Adrenal gland (tissue), 12 donors: ENCODE data around the gene SURF6. TPM values are rescaled to one million over a fixed set of nuclear protein-coding genes. Genes with fewer than 3 reads are reported as not detected.

Source experiments
- DNase-seq, 7 donors: peaks; one replicate each; pipeline ENCODE4 v3.0.0-alpha.2; 2019 to 2020
- H3K27ac ChIP-seq, 5 donors: fragments of 200-600 bp; sonication (generic) in 4 of 5; 1 replicate in 3 of 5; 2 replicates in 2 of 5; pipeline versions ENCODE4 v1.5.1 to v1.8.0; 2016 to 2020; ENCODE audit warnings: mild to moderate bottlenecking in 1 of 5
- H3K27me3 ChIP-seq: fragments of 200-600 bp; 2 replicates; pipeline ENCODE4 v1.8.0; 2021
- H3K36me3 ChIP-seq, 2 donors: fragments of 200-600 bp; replicated peaks in 1 of 2; 1 replicate in 1 of 2; 2 replicates in 1 of 2; pipeline versions ENCODE4 v1.5.1 to v1.8.0; 2018 to 2022
- H3K4me1 ChIP-seq, 2 donors: fragments of 200-600 bp; replicated peaks in 1 of 2; 1 replicate in 1 of 2; 2 replicates in 1 of 2; pipeline versions ENCODE4 v1.5.1 to v1.8.0; 2018 to 2021
- H3K4me3 ChIP-seq, 4 donors: fragments of 200-600 bp; sonication (generic) in 3 of 4; one replicate each; pipeline ENCODE4 v1.5.1; 2016 to 2018
- H3K9me3 ChIP-seq, 3 donors: fragments of 200-600 bp; sonication (generic) in 1 of 3; replicated peaks in 1 of 3; 1 replicate in 2 of 3; 2 replicates in 1 of 3; pipeline versions ENCODE4 v1.5.1 to v1.8.0; 2016 to 2021
- POLR2A ChIP-seq, 2 donors: fragments of 450-650 bp; IDR thresholded peaks; one replicate each; pipeline ENCODE4 v1.6.1; 2017; ENCODE audit warnings: antibody characterized with exemption in 2 of 2, mild to moderate bottlenecking in 2 of 2, moderate library complexity in 1 of 2
- WGBS, 4 donors: extraction: QIAGEN DNeasy Blood & Tissue Kit in 2 of 4; methylation state at CpG; one replicate each; pipeline versions ENCODE4 v1.1.5 to v1.1.7; 2013 to 2017; 5-methylcytosine and 5-hydroxymethylcytosine counted together
- intact Hi-C, 2 donors: fragments of 100-400 bp; cut with DNase I; formaldehyde crosslinking; loops; one replicate each; pipeline versions ENCODE4 v1.14.1 to v1.15.0; 2022 to 2023
- polyA plus RNA-seq, 3 donors: library from polyadenylated mRNA; stranded (reverse); fragments of 200-250 nt in 2 of 3; fragments of 350-450 nt in 1 of 3; fragmentation: Illumina TruSeq in 1 of 3; extraction: RNeasy Lipid Tissue Mini Kit (QIAGEN cat#74804) in 1 of 3; gene quantifications; one replicate each; pipeline ENCODE4 v1.2.3, GENCODE V29; 2013 to 2014
- total RNA-seq, 9 donors: library from RNA; depleted of rRNA in 4 of 9; stranded (reverse); fragments of >200 nt in 4 of 9; fragments of 120-200 nt in 1 of 9; fragmentation: NEBNext Ultra II Directional in 1 of 9; extraction: Animal tissue kit (Norgen Biotek cat#: 25700) in 1 of 9; gene quantifications; one replicate each; pipeline versions ENCODE4 v1.1.0 to v1.2.4, GENCODE V29; 2013 to 2023
- TF ChIP-seq, protein P1 (sequence below), 6 experiments: fragments of 450-650 bp in 4 of 6; fragments of 200-600 bp in 2 of 6; sonication (generic) in 1 of 6; IDR thresholded peaks; 1 replicate in 5 of 6; 2 replicates in 1 of 6; pipeline versions ENCODE4 v1.5.1 to v1.8.0; 2016 to 2021; ENCODE audit warnings: antibody characterized with exemption in 6 of 6, mild to moderate bottlenecking in 2 of 6, moderate library complexity in 1 of 6
- donor health status: healthy with polysubstance abuse.
- donor health status: Bipolar disorder and iron deficiency.
- donor health status: DM: yes; HTN: yes; CAD: no.
- donor health status: DM: no; HTN: no; CAD: no.
- donor health status: DM: no; HTN: no; CAD: no.
- donor health status: DM: yes; HTN: yes; CAD: no.

Gene SURF6
- total and polyA plus RNA-seq, 12 donors: 6.2 to 42.2 (median 23.1) TPM

DNA sequence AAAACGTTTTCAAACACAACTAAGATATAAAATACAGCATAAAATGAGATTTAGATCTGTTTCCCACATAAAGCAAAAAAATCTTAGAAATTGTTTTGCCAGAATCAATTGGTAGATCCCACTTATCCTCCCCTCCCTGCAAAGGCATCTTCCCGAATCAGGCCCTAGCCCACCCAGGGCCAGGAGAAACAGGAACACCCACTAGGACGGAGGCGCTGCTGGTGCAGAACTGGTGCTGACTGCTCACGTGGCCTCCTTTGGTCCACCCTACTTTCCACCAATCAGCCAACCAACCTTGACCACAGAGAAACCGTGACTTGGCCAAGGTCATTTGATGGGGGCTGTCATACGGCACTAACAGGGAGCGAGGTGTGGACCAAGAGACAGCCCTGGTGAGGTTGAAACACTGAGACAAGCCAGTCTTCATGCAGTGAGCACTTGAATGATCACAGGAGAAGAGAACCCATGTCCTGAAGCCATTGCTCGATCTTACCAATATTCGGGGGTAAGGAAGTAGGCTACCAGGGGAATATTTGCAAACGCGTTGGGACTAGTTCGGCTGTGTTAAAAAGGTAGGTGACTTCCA is 25.6 kb upstream of the SURF6 start:
- Histone ChIP-seq H3K27me3 (no peaks in the 10 kb centered on the region), H3K4me1 (peaks cover 5 to 32% of the 10 kb centered on the region in 2 donors), H3K36me3 (peaks cover 0 to 64% of the 10 kb centered on the region in 2 donors), H3K27ac (no peak overlapping the region), H3K4me3 (no peak overlapping the region), H3K9me3 (no peaks in the 10 kb centered on the region)
- intact Hi-C loops: no loop called here
- WGBS, 4 donors: 54 to 69% (median 62%) methylated on average over 12 to 13 of the region's 13 CpGs
- peak in 1 of 7 donors; percentile 29 for DNase-seq
- TF ChIP-seq POLR2A (IDR thresholded peaks at IDR 0.05): no peak
- TF ChIP-seq, protein P1, sequence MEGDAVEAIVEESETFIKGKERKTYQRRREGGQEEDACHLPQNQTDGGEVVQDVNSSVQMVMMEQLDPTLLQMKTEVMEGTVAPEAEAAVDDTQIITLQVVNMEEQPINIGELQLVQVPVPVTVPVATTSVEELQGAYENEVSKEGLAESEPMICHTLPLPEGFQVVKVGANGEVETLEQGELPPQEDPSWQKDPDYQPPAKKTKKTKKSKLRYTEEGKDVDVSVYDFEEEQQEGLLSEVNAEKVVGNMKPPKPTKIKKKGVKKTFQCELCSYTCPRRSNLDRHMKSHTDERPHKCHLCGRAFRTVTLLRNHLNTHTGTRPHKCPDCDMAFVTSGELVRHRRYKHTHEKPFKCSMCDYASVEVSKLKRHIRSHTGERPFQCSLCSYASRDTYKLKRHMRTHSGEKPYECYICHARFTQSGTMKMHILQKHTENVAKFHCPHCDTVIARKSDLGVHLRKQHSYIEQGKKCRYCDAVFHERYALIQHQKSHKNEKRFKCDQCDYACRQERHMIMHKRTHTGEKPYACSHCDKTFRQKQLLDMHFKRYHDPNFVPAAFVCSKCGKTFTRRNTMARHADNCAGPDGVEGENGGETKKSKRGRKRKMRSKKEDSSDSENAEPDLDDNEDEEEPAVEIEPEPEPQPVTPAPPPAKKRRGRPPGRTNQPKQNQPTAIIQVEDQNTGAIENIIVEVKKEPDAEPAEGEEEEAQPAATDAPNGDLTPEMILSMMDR (IDR thresholded peaks at IDR 0.05): no peak

DNA sequence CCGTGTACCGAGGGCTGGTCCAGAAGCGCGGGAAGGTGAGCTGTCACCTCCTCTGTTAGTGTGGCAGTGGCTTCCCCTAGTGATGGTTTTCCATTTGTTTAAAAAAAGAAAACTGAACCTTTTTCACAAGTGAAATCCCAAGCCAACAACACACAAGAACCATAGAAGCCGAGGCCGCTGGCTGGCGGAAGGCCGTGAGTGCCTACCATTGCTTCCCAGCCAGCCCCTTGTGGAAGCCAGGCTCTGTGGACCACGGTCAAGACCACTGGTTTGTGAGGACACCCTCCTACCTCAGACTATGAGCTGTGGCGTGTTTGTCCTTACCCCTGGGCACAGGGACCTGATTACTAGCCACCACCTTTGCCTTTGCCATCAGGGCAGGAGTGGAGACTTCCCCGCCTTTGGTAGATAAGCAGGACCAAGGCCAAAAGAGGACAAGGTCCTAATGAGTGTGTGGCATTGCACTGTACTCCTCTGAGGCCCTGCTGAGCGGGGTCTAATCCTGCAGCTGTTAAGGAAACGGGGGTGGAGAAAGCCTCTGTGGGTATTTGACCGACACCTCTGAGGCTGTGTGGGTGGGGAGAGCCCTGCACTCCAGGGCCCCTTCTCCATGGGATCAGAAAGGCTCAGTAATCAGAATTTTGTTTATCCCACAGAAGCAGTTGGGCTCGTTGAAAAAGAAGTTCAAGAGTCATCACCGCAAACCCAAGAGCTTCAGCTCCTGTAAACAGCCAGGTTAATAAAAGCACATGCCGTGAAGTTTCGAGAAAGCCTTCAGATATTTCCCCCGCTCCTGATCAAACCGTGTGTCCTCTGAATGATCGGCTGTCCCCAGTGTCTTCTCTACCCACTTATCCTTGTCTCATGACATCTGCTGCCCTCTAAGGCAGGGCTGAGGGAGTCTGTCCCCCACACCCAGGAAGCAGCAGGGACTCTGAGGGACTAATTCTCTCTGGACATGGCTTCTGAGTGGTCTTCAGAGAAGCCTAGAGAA is 24.7 kb upstream of the SURF6 start:
- Histone ChIP-seq H3K4me1 (peaks cover 6 to 33% of the 10 kb centered on the region in 2 donors), H3K9me3 (no peaks in the 10 kb centered on the region), H3K4me3 (no peak overlapping the region), H3K27ac (peak overlapping the region in 1 of 5 donors; percentile 1), H3K27me3 (no peaks in the 10 kb centered on the region), H3K36me3 (peaks cover 0 to 55% of the 10 kb centered on the region in 2 donors)
- intact Hi-C loops: no loop called here
- 76 to 83% (median 81%) methylated on average over 19 to 21 of the region's 21 CpGs for WGBS, 4 donors
- DNase-seq: peak in 2 of 7 donors; percentile 26 to 44
- no peak for TF ChIP-seq POLR2A (IDR thresholded peaks at IDR 0.05)
- TF ChIP-seq, protein P1 (IDR thresholded peaks at IDR 0.05): no peak

DNA sequence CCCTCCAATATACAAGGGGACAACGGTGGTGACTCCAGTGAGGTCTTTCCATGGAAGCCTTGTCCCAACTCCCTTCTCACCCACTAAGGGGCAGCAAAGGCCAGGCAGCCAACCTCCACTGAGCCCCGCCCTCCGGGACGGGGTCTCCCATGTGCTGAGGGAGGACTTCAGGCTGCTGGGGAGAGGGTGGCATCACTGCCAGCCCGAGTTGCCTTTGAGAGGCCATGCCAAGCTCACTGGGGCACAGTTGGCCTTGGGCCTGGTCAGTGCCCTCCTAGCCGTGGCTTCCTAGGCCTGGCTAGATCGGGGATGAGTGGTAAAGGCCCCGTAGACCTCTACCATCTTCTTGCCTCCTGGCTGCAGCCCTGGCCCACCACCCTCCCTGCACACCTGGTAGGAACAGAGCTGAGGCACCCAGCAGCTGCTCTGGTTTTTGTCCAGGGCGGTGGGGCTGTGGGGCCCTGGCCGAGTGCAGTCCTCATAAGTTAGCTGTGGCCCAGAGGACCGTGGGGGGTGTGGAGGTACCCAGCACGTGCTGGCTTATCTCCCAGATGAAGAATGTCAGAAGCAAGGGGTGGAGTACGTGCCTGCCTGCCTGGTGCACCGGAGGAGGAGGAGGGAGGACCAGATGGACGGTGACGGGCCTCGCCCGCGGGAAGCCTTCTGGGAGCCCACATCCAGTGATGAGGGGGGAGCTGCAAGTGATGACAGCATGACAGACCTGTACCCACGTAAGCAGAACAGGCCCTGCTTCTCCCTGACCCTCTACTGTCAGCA is 23.6 kb upstream of the SURF6 start:
- no peaks in the 10 kb centered on the region for H3K27me3 ChIP-seq
- H3K4me3 ChIP-seq: no peak overlapping the region
- WGBS, 4 donors: 52 to 61% (median 53%) methylated on average over 11 to 20 of the region's 20 CpGs
- H3K4me1 ChIP-seq: peaks cover 11 to 43% of the 10 kb centered on the region in 2 donors
- peak overlapping the region in 2 of 5 donors; percentile 12 to 21 for H3K27ac ChIP-seq
- H3K36me3 ChIP-seq: peaks cover 0 to 43% of the 10 kb centered on the region in 2 donors
- intact Hi-C loops: loop anchor here (10.0 kb wide), 1 partner anchor 125 kb away; no protein-coding TSS in a partner anchor
- peak in 3 of 7 donors; percentile 23 to 38 (median 36) for DNase-seq
- H3K9me3 ChIP-seq: no peaks in the 10 kb centered on the region
- no peak for TF ChIP-seq POLR2A (IDR thresholded peaks at IDR 0.05)
- TF ChIP-seq, protein P1 (IDR thresholded peaks at IDR 0.05): peak in 5 of 6 experiments; percentile 27 to 49 (median 41)
